ENCODE data around the gene FAF1. TPM values are rescaled to one million over a fixed set of nuclear protein-coding genes. Genes with fewer than 3 reads are reported as not detected.
A peak's percentile ranks its signal among the peaks of the same experiment; 100 is the strongest.

FAF1 gene
- total and polyA plus RNA-seq, 9 of the 15 experiments (the other 6 are each of a cell fraction or from before 2014, with no cell fraction given), result 48.7 to 225 (median 118) TPM

DNA sequence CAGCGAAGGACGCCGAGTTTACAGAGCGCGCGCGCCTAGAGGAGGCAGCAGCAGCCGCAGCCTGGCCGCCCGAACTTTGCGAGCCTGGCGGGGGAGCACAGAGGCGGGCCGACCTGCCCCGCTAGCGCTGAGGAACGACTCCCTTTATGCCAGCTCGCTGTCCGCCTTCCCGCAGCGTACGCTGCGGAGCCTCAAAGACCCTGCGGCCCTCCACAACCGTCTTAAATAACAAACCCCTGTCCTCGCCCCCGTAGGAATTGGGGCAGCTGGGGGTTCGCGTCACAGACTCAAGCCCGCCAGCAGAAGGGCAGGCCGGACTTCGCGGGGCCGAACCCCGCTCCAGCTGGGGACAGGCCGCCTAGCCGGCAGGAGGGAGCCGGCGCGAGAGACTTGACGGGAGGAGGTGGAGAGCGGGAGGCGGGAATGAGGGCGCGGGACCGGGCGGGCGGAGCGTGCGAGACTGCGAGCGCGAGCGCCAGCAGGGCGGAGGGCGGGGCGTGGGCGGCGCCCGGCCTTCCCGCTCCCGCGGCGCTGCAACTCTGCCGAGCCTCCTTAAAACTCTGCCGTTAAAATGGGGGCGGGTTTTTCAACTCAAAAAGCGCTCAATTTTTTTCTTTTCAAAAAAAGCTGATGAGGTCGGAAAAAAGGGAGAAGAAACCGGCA lies 8.2 kb upstream of the FAF1 start (continued):
- TF ChIP-seq TFAM (CRISPR knock-in tag; conservative IDR thresholded peaks at IDR 0.05) (no peak), ZNF507 (tag; conservative IDR thresholded peaks at IDR 0.05) (no peak), HDAC6 (IDR thresholded peaks at IDR 0.05; ENCODE audit: low read depth, low read length) (no peak)
- TF ChIP-seq, protein P1, sequence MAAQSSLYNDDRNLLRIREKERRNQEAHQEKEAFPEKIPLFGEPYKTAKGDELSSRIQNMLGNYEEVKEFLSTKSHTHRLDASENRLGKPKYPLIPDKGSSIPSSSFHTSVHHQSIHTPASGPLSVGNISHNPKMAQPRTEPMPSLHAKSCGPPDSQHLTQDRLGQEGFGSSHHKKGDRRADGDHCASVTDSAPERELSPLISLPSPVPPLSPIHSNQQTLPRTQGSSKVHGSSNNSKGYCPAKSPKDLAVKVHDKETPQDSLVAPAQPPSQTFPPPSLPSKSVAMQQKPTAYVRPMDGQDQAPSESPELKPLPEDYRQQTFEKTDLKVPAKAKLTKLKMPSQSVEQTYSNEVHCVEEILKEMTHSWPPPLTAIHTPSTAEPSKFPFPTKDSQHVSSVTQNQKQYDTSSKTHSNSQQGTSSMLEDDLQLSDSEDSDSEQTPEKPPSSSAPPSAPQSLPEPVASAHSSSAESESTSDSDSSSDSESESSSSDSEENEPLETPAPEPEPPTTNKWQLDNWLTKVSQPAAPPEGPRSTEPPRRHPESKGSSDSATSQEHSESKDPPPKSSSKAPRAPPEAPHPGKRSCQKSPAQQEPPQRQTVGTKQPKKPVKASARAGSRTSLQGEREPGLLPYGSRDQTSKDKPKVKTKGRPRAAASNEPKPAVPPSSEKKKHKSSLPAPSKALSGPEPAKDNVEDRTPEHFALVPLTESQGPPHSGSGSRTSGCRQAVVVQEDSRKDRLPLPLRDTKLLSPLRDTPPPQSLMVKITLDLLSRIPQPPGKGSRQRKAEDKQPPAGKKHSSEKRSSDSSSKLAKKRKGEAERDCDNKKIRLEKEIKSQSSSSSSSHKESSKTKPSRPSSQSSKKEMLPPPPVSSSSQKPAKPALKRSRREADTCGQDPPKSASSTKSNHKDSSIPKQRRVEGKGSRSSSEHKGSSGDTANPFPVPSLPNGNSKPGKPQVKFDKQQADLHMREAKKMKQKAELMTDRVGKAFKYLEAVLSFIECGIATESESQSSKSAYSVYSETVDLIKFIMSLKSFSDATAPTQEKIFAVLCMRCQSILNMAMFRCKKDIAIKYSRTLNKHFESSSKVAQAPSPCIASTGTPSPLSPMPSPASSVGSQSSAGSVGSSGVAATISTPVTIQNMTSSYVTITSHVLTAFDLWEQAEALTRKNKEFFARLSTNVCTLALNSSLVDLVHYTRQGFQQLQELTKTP (IDR thresholded peaks at IDR 0.05; ENCODE audit: low read depth in 1 of 2, partially characterized antibody in 2 of 2), result no peak
- TF ChIP-seq, protein P2, sequence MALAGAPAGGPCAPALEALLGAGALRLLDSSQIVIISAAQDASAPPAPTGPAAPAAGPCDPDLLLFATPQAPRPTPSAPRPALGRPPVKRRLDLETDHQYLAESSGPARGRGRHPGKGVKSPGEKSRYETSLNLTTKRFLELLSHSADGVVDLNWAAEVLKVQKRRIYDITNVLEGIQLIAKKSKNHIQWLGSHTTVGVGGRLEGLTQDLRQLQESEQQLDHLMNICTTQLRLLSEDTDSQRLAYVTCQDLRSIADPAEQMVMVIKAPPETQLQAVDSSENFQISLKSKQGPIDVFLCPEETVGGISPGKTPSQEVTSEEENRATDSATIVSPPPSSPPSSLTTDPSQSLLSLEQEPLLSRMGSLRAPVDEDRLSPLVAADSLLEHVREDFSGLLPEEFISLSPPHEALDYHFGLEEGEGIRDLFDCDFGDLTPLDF (CRISPR knock-in tag; IDR thresholded peaks at IDR 0.05), result peak; percentile 91
- TF ChIP-seq, protein P3, sequence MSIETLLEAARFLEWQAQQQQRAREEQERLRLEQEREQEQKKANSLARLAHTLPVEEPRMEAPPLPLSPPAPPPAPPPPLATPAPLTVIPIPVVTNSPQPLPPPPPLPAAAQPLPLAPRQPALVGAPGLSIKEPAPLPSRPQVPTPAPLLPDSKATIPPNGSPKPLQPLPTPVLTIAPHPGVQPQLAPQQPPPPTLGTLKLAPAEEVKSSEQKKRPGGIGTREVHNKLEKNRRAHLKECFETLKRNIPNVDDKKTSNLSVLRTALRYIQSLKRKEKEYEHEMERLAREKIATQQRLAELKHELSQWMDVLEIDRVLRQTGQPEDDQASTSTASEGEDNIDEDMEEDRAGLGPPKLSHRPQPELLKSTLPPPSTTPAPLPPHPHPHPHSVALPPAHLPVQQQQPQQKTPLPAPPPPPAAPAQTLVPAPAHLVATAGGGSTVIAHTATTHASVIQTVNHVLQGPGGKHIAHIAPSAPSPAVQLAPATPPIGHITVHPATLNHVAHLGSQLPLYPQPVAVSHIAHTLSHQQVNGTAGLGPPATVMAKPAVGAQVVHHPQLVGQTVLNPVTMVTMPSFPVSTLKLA (conservative IDR thresholded peaks at IDR 0.05), result peak in 1 of 2 experiments; percentile 85; a peak in 3 of 4 replicates

All from K562 (cell line).